OCI-LY7 (cell line): ENCODE measurements around the gene LAMP2. TPM values are rescaled to one million over a fixed set of nuclear protein-coding genes. Genes with fewer than 3 reads are reported as not detected.
"Not testable (repeated sequence)": the region's sequence is repeated elsewhere in the genome, so short reads cannot be mapped to it uniquely, and the experiment has no call there.

Experiments used
- BruUV-seq: library from RNA; stranded (reverse); fragments of 400-500 nt; replicated peaks from 2 replicates; lab custom pipeline; 2021; lab: Mats Ljungman, UMichigan
- CTCF ChIA-PET: fragments of 300-600 bp; sonication (Branson Sonifier 250); formaldehyde crosslinking; loops from one replicate; lab custom pipeline; 2022; ENCODE audit warnings: antibody characterized with exemption; ENCODE audit not compliant: unreplicated experiment; lab: Charles Lee
- POLR2A ChIA-PET: fragments of 300-600 bp; sonication (Branson Sonifier 250); formaldehyde crosslinking; loops from one replicate; lab custom pipeline; 2022; ENCODE audit warnings: antibody characterized with exemption; lab: Charles Lee
- DNase-seq: peaks from one replicate; pipeline ENCODE4 v3.0.0-alpha.2; 2015; ENCODE audit warnings: low spot score
- H2AFZ ChIP-seq: fragments of 200-600 bp; sonication (generic), shearing (Covaris generic); 2 replicates; pipeline ENCODE4 v1.6.1; 2014; ENCODE audit warnings: mild to moderate bottlenecking, antibody characterized with exemption, low read length, moderate library complexity
- H3K27ac ChIP-seq: fragments of 200-600 bp; sonication (generic); 2 replicates; pipeline ENCODE4 v1.5.1; 2014; ENCODE audit warnings: mixed run types, low read depth, mild to moderate bottlenecking, moderate library complexity, low read length, inconsistent platforms; ENCODE audit not compliant: poor library complexity, severe bottlenecking
- H3K36me3 ChIP-seq: fragments of 200-600 bp; sonication (generic); 2 replicates; pipeline ENCODE4 v1.6.1; 2014; ENCODE audit warnings: mild to moderate bottlenecking, antibody characterized with exemption, low read length, moderate library complexity, mixed read lengths; ENCODE audit not compliant: insufficient read depth
- H3K4me1 ChIP-seq: fragments of 200-600 bp; sonication (generic); 2 replicates; pipeline ENCODE4 v1.5.1; 2014; ENCODE audit warnings: mild to moderate bottlenecking, low read length; ENCODE audit not compliant: insufficient read depth, poor library complexity, severe bottlenecking
- H3K4me2 ChIP-seq: fragments of 200-600 bp; sonication (generic); 2 replicates; pipeline ENCODE4 v1.6.1; 2014; ENCODE audit warnings: mild to moderate bottlenecking, low read length
- H3K4me3 ChIP-seq: fragments of 200-600 bp; sonication (generic); 2 replicates; pipeline ENCODE4 v1.5.1; 2014; ENCODE audit warnings: mild to moderate bottlenecking, low read depth, low read length; ENCODE audit not compliant: poor library complexity, severe bottlenecking
- H3K79me2 ChIP-seq: fragments of 200-600 bp; sonication (generic); 2 replicates; pipeline ENCODE4 v1.6.1; 2016; ENCODE audit warnings: low read depth, mild to moderate bottlenecking, low read length, moderate library complexity, mixed read lengths; ENCODE audit not compliant: insufficient read depth
- H3K9me2 ChIP-seq: fragments of 200-600 bp; sonication (generic); 2 replicates; pipeline ENCODE4 v1.6.1; 2016; ENCODE audit warnings: mild to moderate bottlenecking, low read length, mixed read lengths; ENCODE audit not compliant: insufficient read depth
- H3K9me3 ChIP-seq: fragments of 200-600 bp; sonication (generic); 2 replicates; pipeline ENCODE4 v1.6.1; 2014; ENCODE audit warnings: mild to moderate bottlenecking, mixed run types, low read length, mixed read lengths
- H4K20me1 ChIP-seq: fragments of 200-600 bp; sonication (generic); 2 replicates; pipeline ENCODE4 v1.6.1; 2014; ENCODE audit warnings: mild to moderate bottlenecking, antibody characterized with exemption, low read length, moderate library complexity, mixed read lengths; ENCODE audit not compliant: insufficient read depth
- EZH2phosphoT487 ChIP-seq: fragments of 200-600 bp; sonication (generic); IDR thresholded peaks from 2 replicates; pipeline ENCODE4 v1.6.1; 2018; ENCODE audit warnings: low read depth, borderline replicate concordance, mild to moderate bottlenecking, mixed run types, antibody characterized with exemption, low read length, moderate library complexity, mixed read lengths
- intact Hi-C: fragments of 100-400 bp; cut with micrococcal nuclease; formaldehyde crosslinking; loops from one replicate; pipeline ENCODE4 v1.10.0; 2022; ENCODE audit not compliant: unreplicated experiment
- total RNA-seq, 2 experiments: library from RNA; depleted of rRNA in 1 of 2; stranded (reverse); fragments of >200 nt in 1 of 2; shearing (Covaris generic) in 1 of 2; gene quantifications; 2 replicates each; pipeline ENCODE4 v1.2.3, GENCODE V29; 2014 to 2022
- TF ChIP-seq, protein P1 (sequence below): fragments of 200-600 bp; sonication (generic); conservative IDR thresholded peaks from 2 replicates; pipeline ENCODE4 v1.5.1; 2014; ENCODE audit warnings: mild to moderate bottlenecking, antibody characterized with exemption, low read length, moderate library complexity, mixed read lengths

Gene LAMP2
- total RNA-seq, 2 experiments from 2014 or later: 17.9 to 39.6 TPM

DNA sequence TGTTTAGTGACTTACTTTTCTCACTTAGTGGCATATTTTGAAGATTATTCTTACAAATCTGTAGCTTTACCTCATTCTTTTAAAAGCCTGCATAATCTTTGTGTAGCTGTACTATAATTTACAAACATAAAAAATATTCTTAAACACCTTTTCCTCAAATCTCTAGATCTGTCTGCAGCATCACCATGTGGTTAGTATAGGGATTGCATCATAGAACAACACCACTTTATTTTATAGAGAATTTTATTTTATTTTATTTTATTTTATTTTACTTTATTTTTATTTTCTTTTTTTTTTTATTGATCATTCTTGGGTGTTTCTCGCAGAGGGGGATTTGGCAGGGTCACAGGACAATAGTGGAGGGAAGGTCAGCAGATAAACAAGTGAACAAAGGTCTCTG, 6.4 kb upstream of the LAMP2 start:
- H3K9me3 ChIP-seq, CTCF ChIA-PET, H3K4me3 ChIP-seq, H3K36me3 ChIP-seq, H3K4me2 ChIP-seq, H3K9me2 ChIP-seq, H2AFZ ChIP-seq, H4K20me1 ChIP-seq, H3K79me2 ChIP-seq, BruUV-seq, H3K27ac ChIP-seq, H3K4me1 ChIP-seq: not testable (repeated sequence)
- peak; percentile 43 for DNase-seq
- intact Hi-C loops: loop anchor here (1.0 kb wide), 1 partner anchor 95 kb away; no protein-coding TSS in a partner anchor
- POLR2A ChIA-PET: interaction anchor here (0.8 kb wide), 1 partner anchor 19 kb away, joined by 4 read pairs; no protein-coding TSS in a partner anchor
- TF ChIP-seq, protein P1, sequence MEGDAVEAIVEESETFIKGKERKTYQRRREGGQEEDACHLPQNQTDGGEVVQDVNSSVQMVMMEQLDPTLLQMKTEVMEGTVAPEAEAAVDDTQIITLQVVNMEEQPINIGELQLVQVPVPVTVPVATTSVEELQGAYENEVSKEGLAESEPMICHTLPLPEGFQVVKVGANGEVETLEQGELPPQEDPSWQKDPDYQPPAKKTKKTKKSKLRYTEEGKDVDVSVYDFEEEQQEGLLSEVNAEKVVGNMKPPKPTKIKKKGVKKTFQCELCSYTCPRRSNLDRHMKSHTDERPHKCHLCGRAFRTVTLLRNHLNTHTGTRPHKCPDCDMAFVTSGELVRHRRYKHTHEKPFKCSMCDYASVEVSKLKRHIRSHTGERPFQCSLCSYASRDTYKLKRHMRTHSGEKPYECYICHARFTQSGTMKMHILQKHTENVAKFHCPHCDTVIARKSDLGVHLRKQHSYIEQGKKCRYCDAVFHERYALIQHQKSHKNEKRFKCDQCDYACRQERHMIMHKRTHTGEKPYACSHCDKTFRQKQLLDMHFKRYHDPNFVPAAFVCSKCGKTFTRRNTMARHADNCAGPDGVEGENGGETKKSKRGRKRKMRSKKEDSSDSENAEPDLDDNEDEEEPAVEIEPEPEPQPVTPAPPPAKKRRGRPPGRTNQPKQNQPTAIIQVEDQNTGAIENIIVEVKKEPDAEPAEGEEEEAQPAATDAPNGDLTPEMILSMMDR: peak; percentile 74

DNA sequence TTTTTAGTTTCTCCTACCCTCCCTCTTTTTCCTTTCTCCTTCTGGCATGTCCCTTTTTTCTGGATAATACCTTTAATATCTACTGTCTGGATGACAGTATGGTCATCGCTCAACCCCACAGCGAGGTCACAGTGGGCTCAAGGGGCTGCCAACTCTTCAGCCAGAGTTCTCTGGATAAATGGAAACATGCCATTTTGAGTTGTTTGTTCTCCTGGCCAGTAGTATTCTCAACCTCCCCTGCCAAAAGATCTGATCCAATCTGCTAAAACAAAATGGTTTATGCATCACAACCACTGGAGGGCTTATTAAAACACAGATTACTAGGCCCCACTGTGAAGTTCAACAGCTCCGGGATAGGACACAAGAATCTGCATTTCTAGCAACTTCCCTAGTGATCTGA, 5.0 kb upstream of the LAMP2 start:
- no peaks in the 10 kb centered on the region for H3K9me3 ChIP-seq
- CTCF ChIA-PET: no interaction called here
- intact Hi-C loops: no loop called here

DNA sequence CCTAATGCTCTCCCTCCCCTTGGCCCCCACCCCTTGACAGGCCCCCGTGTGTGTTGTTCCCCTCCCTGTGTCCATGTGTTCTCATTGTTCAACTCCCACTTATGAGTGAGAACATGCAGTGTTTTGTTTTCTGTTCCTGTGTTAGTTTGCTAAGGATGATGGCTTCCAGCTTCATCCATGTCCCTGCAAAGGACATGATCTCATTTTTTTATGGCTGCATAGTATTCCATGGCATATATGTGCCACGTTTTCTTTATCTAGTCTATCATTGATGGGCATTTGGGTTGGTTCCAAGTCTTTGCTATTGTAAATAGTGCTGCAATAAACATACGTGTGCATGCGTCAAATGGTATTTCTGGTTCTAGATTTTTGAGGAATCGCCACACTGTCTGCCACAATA, 561 bp upstream of the LAMP2 start:
- H3K36me3 ChIP-seq, BruUV-seq, H3K9me3 ChIP-seq, H3K4me2 ChIP-seq, H3K9me2 ChIP-seq, H3K4me3 ChIP-seq, DNase-seq, CTCF ChIA-PET, H4K20me1 ChIP-seq, H3K27ac ChIP-seq, H2AFZ ChIP-seq, H3K4me1 ChIP-seq: not testable (repeated sequence)
- intact Hi-C loops: loop anchor here (1.0 to 5.0 kb wide), 2 partner anchors 16 to 217 kb away; partner anchors contain the start of gene ZBTB33
- peaks cover 38% of the 10 kb centered on the region; the same call in 1 of the 2 replicates for H3K79me2 ChIP-seq
- POLR2A ChIA-PET: interaction anchor here (1.2 kb wide), 2 partner anchors 7 to 16 kb away, joined by 3 to 4 read pairs; no protein-coding TSS in a partner anchor

More for the DNA sequence above, 5.0 kb upstream of the LAMP2 start:
- no peak for DNase-seq
- BruUV-seq: no TSS peak
- H3K79me2 ChIP-seq: no peaks in the 10 kb centered on the region
- TF ChIP-seq EZH2phosphoT487: no peak
- TF ChIP-seq, protein P1: no peak
- no peak overlapping the region for H2AFZ ChIP-seq
- H3K4me3 ChIP-seq: no peak overlapping the region
- no peak overlapping the region for H3K4me2 ChIP-seq
- no peaks in the 10 kb centered on the region for H3K36me3 ChIP-seq
- H3K27ac ChIP-seq: no peak overlapping the region
- POLR2A ChIA-PET: interaction anchor here (0.6 kb wide), 1 partner anchor 530 kb away, joined by 3 read pairs; no protein-coding TSS in a partner anchor
- H4K20me1 ChIP-seq: no peaks in the 10 kb centered on the region
- no peaks in the 10 kb centered on the region for H3K4me1 ChIP-seq
- H3K9me2 ChIP-seq: no peaks in the 10 kb centered on the region
